HG03159 (cell line): ENCODE measurements around the gene MYO1D.
"Not testable (repeated sequence)": the region's sequence is repeated elsewhere in the genome, so short reads cannot be mapped to it uniquely, and the experiment has no call there.

Experiments used
- ATAC-seq: cut with Tn5 transposase; IDR thresholded peaks from one replicate; pipeline ENCODE4 v1.9.1; 2021; ENCODE audit warnings: mild to moderate bottlenecking, moderate library complexity; ENCODE audit not compliant: unreplicated experiment

Gene MYO1D

GRCh38 chr17:32739722-32740121 is 137.2 kb downstream of the MYO1D start:
- no peak for ATAC-seq

DNA sequence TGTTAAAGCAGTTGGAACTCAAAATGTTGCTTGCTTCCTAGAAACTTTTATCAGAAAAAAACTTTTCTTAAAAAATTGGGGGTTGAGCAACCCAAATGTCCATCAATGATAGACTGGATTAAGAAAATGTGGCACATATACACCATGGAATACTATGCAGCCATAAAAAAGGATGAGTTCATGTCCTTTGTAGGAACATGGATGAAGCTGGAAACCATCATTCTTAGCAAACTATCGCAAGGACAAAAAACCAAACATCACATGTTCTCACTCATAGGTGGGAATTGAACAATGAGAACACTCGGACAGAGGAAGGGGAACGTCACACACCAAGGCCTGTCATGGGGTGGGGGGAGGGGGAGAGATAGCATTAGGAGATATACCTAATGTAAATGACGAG is 137.8 kb downstream of the MYO1D start:
- ATAC-seq = not testable (repeated sequence)

DNA sequence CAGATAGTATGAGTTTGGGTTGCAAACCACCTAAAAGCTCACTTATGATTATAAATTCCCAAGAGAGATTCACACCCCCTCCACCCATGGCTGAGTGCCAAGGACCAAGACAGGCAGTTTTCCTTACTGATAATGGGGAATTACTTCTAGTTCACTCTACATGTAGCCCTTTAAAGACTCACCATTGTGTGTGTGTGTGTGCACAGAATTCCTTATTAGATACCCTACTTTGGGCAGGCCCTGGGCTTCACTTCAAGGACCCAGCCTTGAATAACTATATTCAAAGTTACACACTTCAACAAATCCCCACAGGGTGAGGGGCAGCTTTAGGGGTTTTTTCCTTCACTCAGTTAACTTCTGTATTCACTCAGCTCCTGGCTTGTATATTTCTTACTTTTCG is 143.5 kb downstream of the MYO1D start:
- no peak for ATAC-seq

DNA sequence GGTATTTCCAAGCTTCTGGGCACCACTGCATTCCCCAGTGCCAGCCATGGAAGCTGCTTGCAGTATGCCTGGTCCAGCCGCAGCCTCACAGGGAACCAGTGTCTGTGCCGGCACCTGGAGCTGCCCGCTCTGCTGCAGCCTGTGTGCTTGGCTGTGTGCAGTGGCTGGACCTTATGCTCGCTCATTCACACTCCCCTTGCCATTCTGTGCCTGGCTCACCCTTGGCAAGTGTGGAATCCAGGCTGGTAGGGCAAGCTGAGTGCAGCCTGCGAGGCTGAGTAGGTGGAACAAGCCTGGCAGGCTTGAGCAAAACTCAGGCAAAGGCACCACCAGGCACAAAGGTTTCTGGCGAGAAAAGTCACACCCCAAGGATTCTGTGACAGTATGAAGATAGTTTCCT is 144.0 kb downstream of the MYO1D start:
- no peak for ATAC-seq

- ATAC-seq = no peak
These were observed 144.7 kb downstream of the MYO1D start for GRCh38 chr17:32732296-32732642.

GRCh38 chr17:32731556-32732295 is 145.2 kb downstream of the MYO1D start:
- no peak for ATAC-seq

- no peak for ATAC-seq
These were observed 149.2 kb downstream of the MYO1D start for GRCh38 chr17:32727681-32728080.

DNA sequence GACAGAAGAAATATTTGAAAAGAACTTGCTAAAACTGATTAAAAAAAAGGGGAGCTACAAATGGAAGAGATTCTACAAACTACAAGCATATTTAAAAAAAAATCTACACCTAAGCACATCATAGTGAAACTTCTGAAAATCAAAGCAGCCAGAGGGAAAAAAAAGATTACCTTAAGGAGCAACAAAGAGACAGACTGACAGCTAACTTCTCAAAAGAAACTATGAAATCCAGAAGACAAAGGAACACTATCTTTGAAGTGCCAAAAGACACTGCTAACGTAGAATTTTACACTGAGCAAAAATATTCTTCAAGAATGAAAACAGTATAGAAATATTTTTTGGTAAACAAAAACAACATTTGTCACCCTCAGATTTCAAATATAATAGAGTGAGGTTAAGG is 151.2 kb downstream of the MYO1D start:
- ATAC-seq = no peak

GRCh38 chr17:32723310-32723955 is 153.5 kb downstream of the MYO1D start:
- ATAC-seq = no peak

DNA sequence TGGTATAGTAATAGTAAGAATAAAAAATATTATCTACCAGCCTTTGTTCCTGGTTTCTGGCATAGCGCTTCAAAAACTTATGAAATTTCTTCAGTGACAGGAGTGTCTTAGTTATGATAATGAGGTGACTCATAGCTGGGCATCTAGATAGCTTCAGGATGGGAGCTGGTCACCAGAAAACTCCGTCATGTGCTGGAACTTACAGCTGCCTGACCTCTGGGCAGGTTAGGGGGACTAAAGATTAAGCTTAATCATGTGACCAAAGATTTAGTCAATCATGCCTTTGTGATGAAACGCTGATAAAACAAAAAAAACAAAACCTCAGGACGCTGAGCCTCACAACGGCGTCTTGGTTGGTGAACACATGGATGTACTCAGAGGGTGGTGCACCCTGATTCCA is 154.2 kb downstream of the MYO1D start:
- no peak for ATAC-seq

DNA sequence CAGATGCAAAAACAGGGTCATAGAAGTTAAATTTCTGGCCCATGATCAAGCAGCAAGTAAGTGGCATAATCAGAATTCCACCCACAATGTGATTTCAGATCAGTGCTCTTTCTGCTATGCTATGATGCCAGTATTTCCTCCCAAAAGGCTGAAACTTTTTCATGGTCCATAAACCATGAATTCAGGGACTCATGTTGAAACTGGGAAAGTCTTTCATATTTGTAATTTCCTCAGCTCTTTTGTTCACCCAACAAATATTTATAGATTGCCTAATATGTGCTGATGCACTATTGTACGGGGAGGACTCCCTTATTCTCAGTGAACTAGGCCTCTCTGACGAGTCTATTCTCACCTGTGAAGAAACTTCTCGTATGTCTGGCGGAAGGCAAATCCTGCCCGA is 156.3 kb downstream of the MYO1D start:
- no peak for ATAC-seq

GRCh38 chr17:32719689-32720088 is 157.2 kb downstream of the MYO1D start:
- ATAC-seq = no peak

DNA sequence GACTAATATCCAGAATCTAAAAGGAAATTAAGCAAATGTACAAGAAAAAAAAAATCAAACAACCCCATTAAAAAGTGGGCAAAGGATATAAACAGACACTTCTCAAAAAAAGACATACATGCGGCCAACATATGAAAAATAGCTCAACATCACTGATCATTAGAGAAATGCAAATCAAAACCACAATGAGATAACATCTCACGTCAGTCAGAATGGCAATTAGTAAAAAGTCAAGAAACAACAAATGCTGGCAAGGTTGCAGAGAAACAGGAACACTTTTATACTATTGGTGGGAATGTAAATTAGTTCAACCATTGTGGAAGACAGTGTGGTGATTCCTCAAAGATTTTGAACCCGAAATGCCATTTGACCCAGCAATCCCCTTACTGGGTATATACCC is 162.0 kb downstream of the MYO1D start:
- not testable (repeated sequence) for ATAC-seq

GRCh38 chr17:32714206-32714605 is 162.7 kb downstream of the MYO1D start:
- ATAC-seq = not testable (repeated sequence)

DNA sequence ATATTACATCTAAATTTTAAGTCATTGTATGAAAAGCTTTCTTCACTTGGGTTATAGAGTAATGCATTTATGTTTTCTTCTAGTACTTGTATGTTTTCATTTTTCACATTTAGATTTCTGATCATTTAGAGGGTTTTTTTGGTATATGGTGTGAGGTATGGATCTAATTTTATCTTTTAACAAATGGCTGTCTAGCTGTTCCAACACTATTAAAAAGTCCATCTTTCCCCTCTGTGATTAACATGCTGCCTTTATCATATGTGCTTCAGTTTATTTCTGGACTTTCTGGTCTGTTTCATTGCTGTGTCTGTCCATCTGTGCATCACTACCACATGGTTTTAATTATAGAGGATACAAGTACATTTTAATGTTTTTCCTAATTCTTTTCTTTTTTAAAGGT is 163.8 kb downstream of the MYO1D start:
- ATAC-seq = no peak

DNA sequence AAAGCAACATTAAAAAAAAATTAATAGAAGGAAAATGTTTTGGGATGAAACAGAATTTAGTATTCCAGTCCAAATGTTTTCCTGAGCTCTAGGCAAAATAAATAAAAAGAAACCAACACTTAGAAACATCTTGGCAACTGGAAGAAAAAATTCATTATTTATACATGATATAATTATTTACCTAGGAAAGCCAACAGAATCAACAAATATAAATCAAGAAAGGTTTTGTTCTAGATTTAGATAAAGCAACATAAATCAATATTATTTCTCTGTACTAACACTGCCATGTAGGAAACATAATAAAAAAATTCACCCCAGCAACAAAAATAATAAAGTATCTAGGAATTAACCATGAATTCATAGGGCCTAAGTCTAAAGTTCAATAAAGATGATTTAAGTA is 167.4 kb downstream of the MYO1D start:
- ATAC-seq = no peak

DNA sequence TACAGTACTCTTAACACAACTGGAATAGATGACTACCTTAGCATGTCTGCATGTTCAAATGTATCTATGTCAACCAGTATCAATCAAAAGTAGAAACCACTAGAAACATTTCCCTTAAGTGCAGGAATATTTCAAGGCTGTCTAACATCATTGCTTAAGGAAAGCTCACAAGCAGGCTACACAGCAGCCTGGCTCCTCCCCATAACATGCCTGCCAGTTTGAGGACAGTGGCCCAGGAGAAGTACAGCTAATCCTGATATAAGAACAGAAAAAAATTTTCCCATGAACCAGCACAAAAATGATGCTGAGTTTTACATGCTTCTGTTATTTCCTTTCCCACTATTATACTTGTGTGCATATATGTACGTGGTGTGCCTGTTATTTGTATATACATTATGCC is 175.1 kb downstream of the MYO1D start:
- no peak for ATAC-seq

DNA sequence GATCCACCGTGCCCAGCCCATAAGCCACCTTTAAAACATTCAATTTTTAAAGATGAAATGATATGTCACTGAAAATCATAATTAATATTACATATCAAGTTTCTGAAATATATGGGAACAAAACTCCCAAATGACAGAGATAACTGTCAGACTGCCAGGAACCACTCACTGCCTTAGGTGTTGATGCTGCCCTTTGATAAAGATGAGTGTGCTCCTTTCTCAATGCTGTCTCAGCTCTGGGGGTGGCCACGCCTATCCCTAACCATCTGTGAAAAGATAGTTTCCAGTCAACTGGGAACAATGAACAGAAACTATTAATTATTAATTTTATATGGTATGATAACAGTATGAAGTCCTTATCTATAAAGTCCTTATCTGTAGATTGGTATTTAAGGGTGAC is 177.7 kb downstream of the MYO1D start:
- no peak for ATAC-seq

DNA sequence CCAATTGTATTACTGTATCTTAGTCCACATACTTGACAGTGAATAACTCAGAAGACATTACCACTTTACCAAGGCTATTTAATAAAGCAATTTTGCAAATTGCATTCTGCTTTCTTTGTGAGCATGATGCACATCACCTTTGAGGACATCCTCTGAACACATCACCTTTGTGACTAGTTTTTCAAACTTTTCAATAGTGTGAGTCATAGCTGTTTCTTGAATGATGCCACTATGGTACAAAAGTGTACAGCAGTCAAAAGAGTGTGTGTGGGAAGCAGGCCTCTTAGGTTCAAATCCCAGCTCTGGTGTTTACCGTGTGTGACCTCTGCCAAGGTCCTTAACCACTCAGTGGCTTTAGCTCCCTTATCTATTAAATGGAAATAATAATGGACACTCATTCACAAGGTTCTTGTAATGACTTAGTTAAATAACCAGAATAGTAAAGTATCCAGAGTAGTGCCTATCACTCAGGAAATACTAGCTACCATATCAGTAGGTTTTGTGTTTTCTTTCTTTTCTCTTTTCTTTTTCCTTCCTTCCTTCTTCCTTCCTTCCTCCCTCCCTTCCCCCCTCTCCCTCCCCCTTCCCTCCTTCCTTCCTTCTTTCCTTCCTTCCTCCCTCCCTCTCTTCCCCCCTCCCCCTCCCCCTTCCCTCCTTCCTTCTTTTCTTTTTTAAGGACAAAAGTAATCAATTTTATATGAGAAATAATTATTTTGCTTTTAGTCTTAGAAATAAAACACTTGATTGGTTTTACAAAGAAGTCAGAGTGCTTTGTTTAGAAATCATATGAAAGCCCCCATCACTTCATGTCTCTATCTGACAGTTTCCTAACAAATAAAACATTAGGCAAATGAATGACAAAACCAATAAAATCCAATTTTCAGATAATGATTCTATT is 178.9 kb downstream of the MYO1D start:
- ATAC-seq = no peak

GRCh38 chr17:32696426-32696825 is 180.5 kb downstream of the MYO1D start:
- no peak for ATAC-seq

GRCh38 chr17:32695864-32696263 is 181.1 kb downstream of the MYO1D start:
- ATAC-seq = no peak
